ENCODE results near the gene TTBK1. TPM values are rescaled to one million over a fixed set of nuclear protein-coding genes. Genes with fewer than 3 reads are reported as not detected.

The TTBK1 gene
- total and polyA plus RNA-seq, 10 of the 15 experiments (the other 5 are each of a cell fraction or from before 2014, with no cell fraction given) = 0.05 to 0.27 TPM; not detected in 8

DNA sequence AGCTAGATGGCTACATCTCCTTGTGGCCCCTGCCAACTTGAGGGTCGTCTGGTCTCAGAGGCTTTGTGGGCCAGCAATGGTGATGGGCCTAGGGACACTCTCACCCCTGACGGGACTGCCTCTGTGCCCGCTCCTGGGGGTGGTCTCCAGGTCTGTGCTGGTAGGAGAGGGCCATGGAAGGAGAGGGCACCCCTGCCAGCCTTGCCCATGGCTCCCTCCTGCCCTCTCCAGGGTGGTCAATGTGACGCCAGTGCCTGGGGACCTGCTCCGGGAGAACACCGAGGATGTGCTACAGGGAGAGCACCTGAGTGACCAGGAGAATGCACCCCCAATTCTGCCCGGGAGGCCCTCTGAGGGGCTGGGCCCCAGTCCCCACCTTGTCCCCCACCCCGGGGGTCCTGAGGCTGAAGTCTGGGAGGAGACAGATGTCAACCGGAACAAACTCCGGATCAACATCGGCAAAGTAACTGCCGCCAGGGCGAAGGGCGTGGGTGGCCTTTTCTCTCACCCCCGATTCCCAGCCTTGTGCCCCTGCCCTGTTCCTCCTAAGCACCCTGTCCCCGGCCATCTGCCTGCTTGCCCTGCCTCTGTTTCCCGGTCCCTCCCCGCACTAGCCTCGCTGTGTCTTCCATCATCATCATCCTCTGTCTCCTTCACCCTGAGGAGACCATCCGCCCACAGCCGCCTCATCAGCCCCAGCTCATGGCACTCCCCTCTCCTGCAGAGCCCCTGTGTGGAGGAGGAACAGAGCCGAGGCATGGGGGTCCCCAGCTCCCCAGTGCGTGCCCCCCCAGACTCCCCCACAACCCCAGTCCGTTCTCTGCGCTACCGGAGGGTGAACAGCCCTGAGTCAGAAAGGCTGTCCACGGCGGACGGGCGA is 15.8 kb downstream of the TTBK1 start:
- no peak for ATAC-seq
- Histone ChIP-seq H3K27me3 (replicated peaks in 1 of 2; ENCODE audit: control insufficient read depth in 2 of 2, insufficient read depth in 2 of 2, low read length in 1 of 2) (no peaks in the 10 kb centered on the region; a peak in 1 of 4 replicates), H2AFZ (ENCODE audit: control insufficient read depth, low read depth, low read length) (no peak overlapping the region), H3K4me1 (ENCODE audit: control insufficient read depth, insufficient read depth, low read length) (peaks cover 8% of the 10 kb centered on the region), H4K20me1 (ENCODE audit: control insufficient read depth, insufficient read depth) (no peaks in the 10 kb centered on the region), H3K9me3 (replicated peaks; ENCODE audit: control insufficient read depth, insufficient read depth, low read length) (no peaks in the 10 kb centered on the region), H3K27ac (ENCODE audit: control insufficient read depth, insufficient read depth) (no peak overlapping the region), H3K4me3 (no peak overlapping the region), H3K4me2 (ENCODE audit: control insufficient read depth, insufficient read depth) (no peak overlapping the region), H3K9ac (ENCODE audit: control insufficient read depth, insufficient read depth, low read length) (no peak overlapping the region), H3K79me2 (ENCODE audit: control insufficient read depth, insufficient read depth, low read length) (no peaks in the 10 kb centered on the region), H3K36me3 (ENCODE audit: control insufficient read depth in 2 of 2, insufficient read depth in 2 of 2, low read length in 1 of 2) (no peaks in the 10 kb centered on the region)
- POLR2A ChIA-PET = no interaction called here
- no peak for DNase-seq (ENCODE audit: low read depth, low spot score)
- SMC1A ChIA-PET (ENCODE audit: uncharacterized antibody, unreplicated experiment) = interaction anchor here (0.5 to 1.6 kb wide), 3 partner anchors 74 to 130 kb away, joined by 3 to 5 read pairs (median 3); no protein-coding TSS in a partner anchor
- no peak for TF ChIP-seq RFX5 (IDR thresholded peaks at IDR 0.05; ENCODE audit: low read depth, low read length)
- no peak for TF ChIP-seq NR2C2 (IDR thresholded peaks at IDR 0.05; ENCODE audit: borderline replicate concordance, control insufficient read depth, insufficient read length, low read depth)
- TF ChIP-seq, protein P1, sequence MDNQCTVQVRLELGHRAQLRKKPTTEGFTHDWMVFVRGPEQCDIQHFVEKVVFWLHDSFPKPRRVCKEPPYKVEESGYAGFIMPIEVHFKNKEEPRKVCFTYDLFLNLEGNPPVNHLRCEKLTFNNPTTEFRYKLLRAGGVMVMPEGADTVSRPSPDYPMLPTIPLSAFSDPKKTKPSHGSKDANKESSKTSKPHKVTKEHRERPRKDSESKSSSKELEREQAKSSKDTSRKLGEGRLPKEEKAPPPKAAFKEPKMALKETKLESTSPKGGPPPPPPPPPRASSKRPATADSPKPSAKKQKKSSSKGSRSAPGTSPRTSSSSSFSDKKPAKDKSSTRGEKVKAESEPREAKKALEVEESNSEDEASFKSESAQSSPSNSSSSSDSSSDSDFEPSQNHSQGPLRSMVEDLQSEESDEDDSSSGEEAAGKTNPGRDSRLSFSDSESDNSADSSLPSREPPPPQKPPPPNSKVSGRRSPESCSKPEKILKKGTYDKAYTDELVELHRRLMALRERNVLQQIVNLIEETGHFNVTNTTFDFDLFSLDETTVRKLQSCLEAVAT (IDR thresholded peaks at IDR 0.05) = no peak
- no peak for TF ChIP-seq NR2C1 (IDR thresholded peaks at IDR 0.05)
- TF ChIP-seq BCL11A (IDR thresholded peaks at IDR 0.05; ENCODE audit: low read depth, low read length) = no peak
- TF ChIP-seq ZNF217 (IDR thresholded peaks at IDR 0.05) = no peak
- TF ChIP-seq, protein P2, sequence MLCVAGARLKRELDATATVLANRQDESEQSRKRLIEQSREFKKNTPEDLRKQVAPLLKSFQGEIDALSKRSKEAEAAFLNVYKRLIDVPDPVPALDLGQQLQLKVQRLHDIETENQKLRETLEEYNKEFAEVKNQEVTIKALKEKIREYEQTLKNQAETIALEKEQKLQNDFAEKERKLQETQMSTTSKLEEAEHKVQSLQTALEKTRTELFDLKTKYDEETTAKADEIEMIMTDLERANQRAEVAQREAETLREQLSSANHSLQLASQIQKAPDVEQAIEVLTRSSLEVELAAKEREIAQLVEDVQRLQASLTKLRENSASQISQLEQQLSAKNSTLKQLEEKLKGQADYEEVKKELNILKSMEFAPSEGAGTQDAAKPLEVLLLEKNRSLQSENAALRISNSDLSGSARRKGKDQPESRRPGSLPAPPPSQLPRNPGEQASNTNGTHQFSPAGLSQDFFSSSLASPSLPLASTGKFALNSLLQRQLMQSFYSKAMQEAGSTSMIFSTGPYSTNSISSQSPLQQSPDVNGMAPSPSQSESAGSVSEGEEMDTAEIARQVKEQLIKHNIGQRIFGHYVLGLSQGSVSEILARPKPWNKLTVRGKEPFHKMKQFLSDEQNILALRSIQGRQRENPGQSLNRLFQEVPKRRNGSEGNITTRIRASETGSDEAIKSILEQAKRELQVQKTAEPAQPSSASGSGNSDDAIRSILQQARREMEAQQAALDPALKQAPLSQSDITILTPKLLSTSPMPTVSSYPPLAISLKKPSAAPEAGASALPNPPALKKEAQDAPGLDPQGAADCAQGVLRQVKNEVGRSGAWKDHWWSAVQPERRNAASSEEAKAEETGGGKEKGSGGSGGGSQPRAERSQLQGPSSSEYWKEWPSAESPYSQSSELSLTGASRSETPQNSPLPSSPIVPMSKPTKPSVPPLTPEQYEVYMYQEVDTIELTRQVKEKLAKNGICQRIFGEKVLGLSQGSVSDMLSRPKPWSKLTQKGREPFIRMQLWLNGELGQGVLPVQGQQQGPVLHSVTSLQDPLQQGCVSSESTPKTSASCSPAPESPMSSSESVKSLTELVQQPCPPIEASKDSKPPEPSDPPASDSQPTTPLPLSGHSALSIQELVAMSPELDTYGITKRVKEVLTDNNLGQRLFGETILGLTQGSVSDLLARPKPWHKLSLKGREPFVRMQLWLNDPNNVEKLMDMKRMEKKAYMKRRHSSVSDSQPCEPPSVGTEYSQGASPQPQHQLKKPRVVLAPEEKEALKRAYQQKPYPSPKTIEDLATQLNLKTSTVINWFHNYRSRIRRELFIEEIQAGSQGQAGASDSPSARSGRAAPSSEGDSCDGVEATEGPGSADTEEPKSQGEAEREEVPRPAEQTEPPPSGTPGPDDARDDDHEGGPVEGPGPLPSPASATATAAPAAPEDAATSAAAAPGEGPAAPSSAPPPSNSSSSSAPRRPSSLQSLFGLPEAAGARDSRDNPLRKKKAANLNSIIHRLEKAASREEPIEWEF (IDR thresholded peaks at IDR 0.05; ENCODE audit: insufficient replicate concordance, low read depth, low read length) = no peak
- no peak for TF ChIP-seq MTA3 (IDR thresholded peaks at IDR 0.05; ENCODE audit: borderline replicate concordance, low read length)
- no peak for TF ChIP-seq SUZ12 (IDR thresholded peaks at IDR 0.05; ENCODE audit: unreplicated experiment)
- TF ChIP-seq JUND (IDR thresholded peaks at IDR 0.05; ENCODE audit: low read depth, low read length) = no peak
- no peak for TF ChIP-seq NFXL1 (IDR thresholded peaks at IDR 0.05; ENCODE audit: borderline replicate concordance)
- no peak for TF ChIP-seq KDM1A (IDR thresholded peaks at IDR 0.05; ENCODE audit: borderline replicate concordance)
- no peak for TF ChIP-seq PML (IDR thresholded peaks at IDR 0.05; ENCODE audit: low read length)
- no peak for TF ChIP-seq EGR1 (IDR thresholded peaks at IDR 0.05; ENCODE audit: borderline replicate concordance in 1 of 2, low read depth in 2 of 2, low read length in 2 of 2)
- no peak for TF ChIP-seq RAD51 (IDR thresholded peaks at IDR 0.05)
- no peak for TF ChIP-seq BRCA1 (IDR thresholded peaks at IDR 0.05; ENCODE audit: low read depth, low read length)
- TF ChIP-seq JUNB (IDR thresholded peaks at IDR 0.05) = no peak
- TF ChIP-seq IRF4 (IDR thresholded peaks at IDR 0.05; ENCODE audit: low read depth, low read length) = no peak
- no TSS peak for BruUV-seq (replicated peaks)
- intact Hi-C loops (cut with micrococcal nuclease; ENCODE audit: unreplicated experiment) (no loop called here), in situ Hi-C loops (cut with MboI) (loop anchor here (5.0 kb wide), 1 partner anchor 248 kb away; no protein-coding TSS in a partner anchor)
- RAD21 ChIA-PET (ENCODE audit: unreplicated experiment) = no interaction called here
- CTCF ChIA-PET = interaction anchor here (4.0 kb wide), 1 partner anchor 101 kb away, joined by 12 read pairs; no protein-coding TSS in a partner anchor
- FAIRE-seq = no peak
- 75% methylated on average over 30 of the region's 30 CpGs for WGBS (ENCODE audit: insufficient coverage, insufficient replicate concordance, low lambda C conversion rate, missing lambda C conversion rate)

All from GM12878 (cell line).